ENCODE data around the gene MRPL34. TPM values are rescaled to one million over a fixed set of nuclear protein-coding genes. Genes with fewer than 3 reads are reported as not detected.
A peak's percentile ranks its signal among the peaks of the same experiment; 100 is the strongest.

Gene MRPL34
- total RNA-seq, 1 experiment from 2014 or later = 191 TPM

DNA sequence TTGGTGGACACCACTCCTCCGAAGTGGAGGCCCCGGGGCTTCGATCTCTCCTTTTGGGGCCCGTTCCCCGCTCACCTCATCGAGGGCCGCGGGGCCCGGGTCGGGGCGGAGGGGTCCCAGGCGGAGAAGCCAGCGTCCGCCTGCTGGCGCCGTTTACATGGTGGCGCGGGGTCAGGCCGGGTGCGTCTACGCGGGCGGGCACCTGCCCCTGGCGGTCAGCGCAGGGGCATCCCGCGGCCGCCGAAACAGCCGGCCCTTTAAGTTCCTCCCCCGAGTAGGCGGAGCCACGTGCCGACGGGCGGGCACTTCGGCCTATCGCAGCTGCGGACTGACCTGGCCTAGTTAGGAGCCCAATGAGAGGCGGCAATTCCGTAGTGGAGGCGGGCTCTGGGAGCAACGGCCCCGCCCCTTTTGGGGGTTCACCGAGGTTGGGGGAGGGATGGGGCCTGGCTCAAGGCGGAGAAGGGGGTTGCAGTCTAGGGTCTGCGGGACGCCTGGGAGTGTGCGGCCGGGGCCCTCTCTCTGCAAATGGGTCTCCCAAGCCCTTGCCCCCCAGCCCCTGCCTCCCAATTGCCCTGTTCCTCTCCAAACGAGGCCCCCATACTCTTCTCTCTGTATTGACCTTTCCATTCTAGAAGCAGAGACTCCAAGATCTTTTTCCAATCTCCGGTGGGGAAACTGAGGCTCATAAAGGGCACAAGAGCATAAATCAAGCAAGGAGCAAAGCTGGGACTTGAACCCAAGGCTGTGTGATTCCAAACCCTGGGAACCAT lies 2.3 kb upstream of the MRPL34 start, which contains the start of gene ABHD8:
TSS of gene ABHD8 (minus strand) at position 259 of the 773 bp plus-strand sequence. CDS start 1,809 bp downstream, outside the sequence.
- H3K27me3 ChIP-seq (ENCODE audit: low read length) = no peaks in the 10 kb centered on the region
- peaks cover 38% of the 10 kb centered on the region for H3K79me2 ChIP-seq (ENCODE audit: low read length)
- H4K20me1 ChIP-seq (ENCODE audit: low read length) = no peaks in the 10 kb centered on the region
- intact Hi-C loops (cut with micrococcal nuclease) = no loop called here
- H3K9me2 ChIP-seq (replicated peaks; ENCODE audit: low read length) = no peaks in the 10 kb centered on the region
- CTCF ChIA-PET = no interaction called here
- no peaks in the 10 kb centered on the region for H3K36me3 ChIP-seq (ENCODE audit: low read depth, low read length)
- peak within 1 kb of the TSS; percentile 95 for H3K4me2 ChIP-seq (ENCODE audit: low read length)
- POLR2A ChIA-PET (ENCODE audit: unreplicated experiment) = no interaction called here
- no peak within 1 kb of the TSS for H3K27ac ChIP-seq (ENCODE audit: low read length)
- H3K9ac ChIP-seq (ENCODE audit: low read length) = peak within 1 kb of the TSS; percentile 69
- TF ChIP-seq EZH2phosphoT487 (IDR thresholded peaks at IDR 0.05; ENCODE audit: borderline replicate concordance, low read length) = no peak
- TF ChIP-seq, protein P1, sequence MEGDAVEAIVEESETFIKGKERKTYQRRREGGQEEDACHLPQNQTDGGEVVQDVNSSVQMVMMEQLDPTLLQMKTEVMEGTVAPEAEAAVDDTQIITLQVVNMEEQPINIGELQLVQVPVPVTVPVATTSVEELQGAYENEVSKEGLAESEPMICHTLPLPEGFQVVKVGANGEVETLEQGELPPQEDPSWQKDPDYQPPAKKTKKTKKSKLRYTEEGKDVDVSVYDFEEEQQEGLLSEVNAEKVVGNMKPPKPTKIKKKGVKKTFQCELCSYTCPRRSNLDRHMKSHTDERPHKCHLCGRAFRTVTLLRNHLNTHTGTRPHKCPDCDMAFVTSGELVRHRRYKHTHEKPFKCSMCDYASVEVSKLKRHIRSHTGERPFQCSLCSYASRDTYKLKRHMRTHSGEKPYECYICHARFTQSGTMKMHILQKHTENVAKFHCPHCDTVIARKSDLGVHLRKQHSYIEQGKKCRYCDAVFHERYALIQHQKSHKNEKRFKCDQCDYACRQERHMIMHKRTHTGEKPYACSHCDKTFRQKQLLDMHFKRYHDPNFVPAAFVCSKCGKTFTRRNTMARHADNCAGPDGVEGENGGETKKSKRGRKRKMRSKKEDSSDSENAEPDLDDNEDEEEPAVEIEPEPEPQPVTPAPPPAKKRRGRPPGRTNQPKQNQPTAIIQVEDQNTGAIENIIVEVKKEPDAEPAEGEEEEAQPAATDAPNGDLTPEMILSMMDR (conservative IDR thresholded peaks at IDR 0.05; ENCODE audit: low read depth, low read length) = peak; percentile 47; the same call in 1 of the 2 replicates
- TF ChIP-seq EZH2 (IDR thresholded peaks at IDR 0.05; ENCODE audit: low read length, unreplicated experiment) = no peak
- H3K4me3 ChIP-seq (ENCODE audit: low read length) = peak within 1 kb of the TSS; percentile 80
- H2AFZ ChIP-seq (ENCODE audit: low read length) = peak within 1 kb of the TSS; percentile 87
- BruUV-seq (replicated peaks) = no TSS peak
- H3K9me3 ChIP-seq (ENCODE audit: low read length) = no peaks in the 10 kb centered on the region
- H3F3A ChIP-seq (ENCODE audit: low read length, unreplicated experiment) = no peaks in the 10 kb centered on the region
- DNase-seq (peak; percentile 97), ATAC-seq (peak; percentile 80)
- peaks cover 22% of the 10 kb centered on the region for H3K4me1 ChIP-seq (ENCODE audit: insufficient read depth, low read length)

DNA sequence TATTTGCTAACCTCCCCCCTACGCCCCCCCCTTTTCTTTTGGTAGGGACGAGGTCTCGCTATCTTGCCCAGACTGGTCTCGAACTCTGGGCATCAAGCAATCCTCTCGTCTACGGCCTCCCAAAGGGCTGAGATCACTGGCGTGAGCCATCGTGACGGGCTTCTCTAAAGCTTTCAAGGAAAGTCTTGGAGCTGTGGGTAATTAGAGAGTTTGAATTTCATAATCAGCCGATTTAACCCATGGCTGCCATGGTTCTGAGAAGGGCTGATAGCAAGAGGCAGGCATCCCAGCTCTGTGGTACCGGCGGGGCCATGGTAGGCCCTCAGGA lies 1.8 kb upstream of the MRPL34 start:
- POLR2A ChIA-PET (ENCODE audit: unreplicated experiment) = no interaction called here
- intact Hi-C loops (cut with micrococcal nuclease) = no loop called here
- no peak overlapping the region for H3K27ac ChIP-seq (ENCODE audit: low read length)

More for the DNA sequence above, 1.8 kb upstream of the MRPL34 start:
- Histone ChIP-seq H3F3A (ENCODE audit: low read length, unreplicated experiment) (no peaks in the 10 kb centered on the region), H3K9ac (ENCODE audit: low read length) (no peak overlapping the region), H3K4me1 (ENCODE audit: insufficient read depth, low read length) (peaks cover 22% of the 10 kb centered on the region), H3K27me3 (ENCODE audit: low read length) (no peaks in the 10 kb centered on the region), H4K20me1 (ENCODE audit: low read length) (no peaks in the 10 kb centered on the region), H3K4me2 (ENCODE audit: low read length) (peak overlapping the region; percentile 95; the same call in 1 of the 2 replicates), H3K79me2 (ENCODE audit: low read length) (peaks cover 38% of the 10 kb centered on the region), H3K36me3 (ENCODE audit: low read depth, low read length) (no peaks in the 10 kb centered on the region), H3K9me3 (ENCODE audit: low read length) (no peaks in the 10 kb centered on the region), H3K9me2 (replicated peaks; ENCODE audit: low read length) (no peaks in the 10 kb centered on the region), H3K4me3 (ENCODE audit: low read length) (no peak overlapping the region), H2AFZ (ENCODE audit: low read length) (no peak overlapping the region; the same call in 1 of the 2 replicates)
- DNase-seq = no peak
- CTCF ChIA-PET = no interaction called here
- BruUV-seq (replicated peaks) = no TSS peak
- TF ChIP-seq, protein P1 (conservative IDR thresholded peaks at IDR 0.05; ENCODE audit: low read depth, low read length) = no peak
- TF ChIP-seq EZH2phosphoT487 (IDR thresholded peaks at IDR 0.05; ENCODE audit: borderline replicate concordance, low read length) (no peak), EZH2 (IDR thresholded peaks at IDR 0.05; ENCODE audit: low read length, unreplicated experiment) (no peak)
- no peak for ATAC-seq
